SJSA1 (cell line): ENCODE measurements around the gene TRAPPC12. TPM values are rescaled to one million over a fixed set of nuclear protein-coding genes. Genes with fewer than 3 reads are reported as not detected.
A peak's percentile ranks its signal among the peaks of the same experiment; 100 is the strongest.

Experiments used
- DNase-seq, 2 experiments: peaks; one replicate each; pipeline ENCODE4 v3.0.0-alpha.2; 2015 to 2020; ENCODE audit warnings: low spot score in 2 of 2, low read depth in 1 of 2
- H3K27ac ChIP-seq: fragments of 250-450 bp; sonication (Bioruptor Pico); 2 replicates; pipeline ENCODE4 v1.5.1; 2020; ENCODE audit warnings: mild to moderate bottlenecking, moderate library complexity
- H3K27me3 ChIP-seq: fragments of 250-450 bp; sonication (Bioruptor Pico); replicated peaks from 2 replicates; pipeline ENCODE4 v1.5.1; 2020; ENCODE audit warnings: mild to moderate bottlenecking, moderate library complexity
- H3K36me3 ChIP-seq: fragments of 250-450 bp; sonication (Bioruptor Pico); 2 replicates; pipeline ENCODE4 v1.5.1; 2020; ENCODE audit warnings: mild to moderate bottlenecking
- H3K4me1 ChIP-seq: fragments of 250-450 bp; sonication (Bioruptor Pico); replicated peaks from 2 replicates; pipeline ENCODE4 v1.6.1; 2021; ENCODE audit warnings: mild to moderate bottlenecking
- H3K4me3 ChIP-seq: fragments of 250-450 bp; sonication (Bioruptor Pico); 2 replicates; pipeline ENCODE4 v1.5.1; 2020; ENCODE audit warnings: mild to moderate bottlenecking
- H3K9me3 ChIP-seq: fragments of 250-450 bp; sonication (Bioruptor Pico); replicated peaks from 2 replicates; pipeline ENCODE4 v1.5.1; 2020; ENCODE audit warnings: mild to moderate bottlenecking
- total RNA-seq: library from RNA; depleted of rRNA; stranded (reverse); fragments of >200 nt; shearing (Covaris generic); gene quantifications from 2 replicates; pipeline ENCODE4 v1.2.3, GENCODE V29; 2014; rRNA removed

TRAPPC12 gene
- 43.8 and 56.1 TPM in 2 replicates for total RNA-seq

DNA sequence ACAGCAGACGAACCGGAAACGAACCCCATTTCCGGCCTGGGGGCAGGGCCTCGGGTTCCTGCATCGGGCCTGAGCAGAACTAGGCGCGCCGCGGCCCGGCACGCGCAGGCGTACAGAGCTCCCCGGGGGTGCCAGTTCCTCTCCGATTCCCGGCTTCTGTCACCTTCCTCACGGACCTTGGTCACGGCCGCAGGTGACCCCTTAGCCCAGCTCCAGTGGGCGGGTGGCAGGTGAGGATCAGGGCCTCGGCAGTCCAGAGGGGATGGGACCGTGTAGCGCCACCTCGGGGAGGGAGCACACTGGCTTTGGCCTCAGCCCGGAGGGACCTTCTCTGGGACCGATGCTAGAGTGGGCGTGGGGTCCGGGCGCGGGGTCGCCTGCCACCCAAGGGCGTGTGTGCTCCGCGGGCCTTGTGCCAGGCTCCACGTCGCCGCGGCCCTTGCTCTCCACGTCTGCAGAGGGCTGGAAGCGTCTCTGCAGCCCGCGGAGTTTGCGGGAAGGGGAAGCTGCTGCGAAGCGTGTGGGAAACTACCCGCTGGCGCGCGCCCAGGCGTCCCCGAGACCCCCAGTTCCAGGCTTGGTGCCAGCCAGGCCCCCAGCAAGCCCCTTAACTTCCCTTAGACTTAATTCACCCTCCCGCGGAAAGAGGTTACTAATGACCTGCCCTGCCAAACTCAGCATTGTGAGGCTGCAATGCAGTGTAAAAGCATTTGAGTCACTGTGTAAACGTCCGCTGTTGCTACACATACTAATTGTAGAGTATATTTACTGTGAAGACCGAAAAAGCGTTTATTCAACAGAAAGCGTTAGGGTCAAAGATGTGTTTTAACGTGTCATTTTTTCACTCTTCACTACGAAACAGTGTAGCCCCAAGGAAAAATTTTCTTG lies at the start of gene TRAPPC12:
Gene TRAPPC12, plus strand, starts transcription at position 48 of the 888 bp plus-strand sequence. CDS start 7,930 bp downstream, outside the sequence.
- peak within 1 kb of the TSS; percentile 85 for H3K4me3 ChIP-seq
- peaks cover 23% of the 10 kb centered on the region for H3K4me1 ChIP-seq
- peak within 1 kb of the TSS; percentile 70 for H3K27ac ChIP-seq
- H3K27me3 ChIP-seq = no peaks in the 10 kb centered on the region
- H3K36me3 ChIP-seq = peaks cover 34% of the 10 kb centered on the region
- peak; percentile 88 to 90 for DNase-seq
- no peaks in the 10 kb centered on the region for H3K9me3 ChIP-seq

DNA sequence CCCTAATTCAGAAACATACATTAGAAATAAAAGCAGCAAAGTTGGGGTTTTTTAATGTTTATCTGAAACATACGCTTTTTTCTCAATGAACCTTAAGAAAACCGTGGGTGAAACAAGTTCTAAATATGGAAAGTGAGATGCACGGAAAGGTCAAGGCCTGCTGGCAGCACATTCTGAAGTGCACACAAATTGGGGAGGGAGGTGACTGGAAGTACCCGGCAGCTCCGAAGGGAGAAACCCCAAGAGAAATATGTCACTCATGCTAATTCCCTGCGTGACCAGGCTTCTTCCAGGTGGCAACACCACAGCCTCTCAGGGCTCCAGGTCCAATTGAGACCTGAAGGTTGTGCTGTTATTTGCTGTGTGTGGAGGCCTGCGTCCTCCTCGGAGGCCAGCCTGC lies 47.4 kb upstream of the TRAPPC12 start:
- peaks cover 8% of the 10 kb centered on the region for H3K36me3 ChIP-seq
- no peak overlapping the region for H3K27ac ChIP-seq
- H3K27me3 ChIP-seq = no peaks in the 10 kb centered on the region
- no peaks in the 10 kb centered on the region for H3K4me1 ChIP-seq
- H3K9me3 ChIP-seq = no peaks in the 10 kb centered on the region
- no peak overlapping the region for H3K4me3 ChIP-seq
- no peak for DNase-seq

DNA sequence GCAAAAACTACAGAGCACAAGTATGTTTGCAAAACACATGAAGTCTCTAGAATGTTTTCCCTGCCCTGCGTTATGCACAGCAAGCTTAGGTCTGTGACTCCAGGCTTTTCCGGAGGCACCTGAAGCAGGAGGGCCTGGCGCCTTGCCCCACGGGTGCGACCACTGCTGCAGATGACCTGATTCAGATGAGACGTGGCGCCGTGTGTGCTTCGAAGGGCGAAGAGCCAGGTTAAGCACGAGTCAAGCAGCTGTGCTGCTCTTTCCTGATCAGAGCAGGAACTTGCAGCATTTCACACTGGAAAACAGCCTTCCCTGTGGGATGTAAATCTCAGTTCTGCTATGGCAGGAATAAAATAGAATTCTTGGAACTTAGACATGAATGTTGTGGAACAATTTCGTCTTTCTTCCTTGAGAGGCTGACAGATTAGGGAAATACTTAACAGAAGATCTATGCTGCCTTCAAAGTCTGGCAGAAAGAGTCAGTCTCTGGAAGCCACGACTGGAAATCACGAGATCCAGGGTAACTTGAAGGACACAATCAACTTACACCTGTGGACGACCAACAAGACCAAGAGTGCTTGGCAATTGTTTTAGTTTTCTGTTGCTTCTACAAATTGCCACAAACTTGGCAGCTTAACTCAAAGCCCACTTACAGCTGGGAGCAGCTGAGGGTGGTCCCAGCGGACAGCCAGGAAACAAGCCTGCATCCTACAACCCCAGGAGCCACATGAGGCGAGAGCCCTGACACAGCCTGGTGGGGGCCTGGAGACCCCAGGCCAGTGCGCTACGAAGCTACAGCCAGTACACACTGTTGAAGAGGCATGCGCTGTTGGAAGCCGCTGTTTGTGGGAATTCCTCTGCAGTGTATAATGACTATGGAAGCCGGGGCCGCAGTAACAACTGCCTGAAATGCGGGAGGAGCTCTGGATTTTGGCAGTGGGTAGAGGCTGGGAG lies 44.8 kb upstream of the TRAPPC12 start:
- Histone ChIP-seq H3K4me1 (no peaks in the 10 kb centered on the region), H3K36me3 (peaks cover 8% of the 10 kb centered on the region), H3K9me3 (no peaks in the 10 kb centered on the region), H3K27ac (no peak overlapping the region), H3K27me3 (no peaks in the 10 kb centered on the region), H3K4me3 (no peak overlapping the region)
- no peak for DNase-seq

DNA sequence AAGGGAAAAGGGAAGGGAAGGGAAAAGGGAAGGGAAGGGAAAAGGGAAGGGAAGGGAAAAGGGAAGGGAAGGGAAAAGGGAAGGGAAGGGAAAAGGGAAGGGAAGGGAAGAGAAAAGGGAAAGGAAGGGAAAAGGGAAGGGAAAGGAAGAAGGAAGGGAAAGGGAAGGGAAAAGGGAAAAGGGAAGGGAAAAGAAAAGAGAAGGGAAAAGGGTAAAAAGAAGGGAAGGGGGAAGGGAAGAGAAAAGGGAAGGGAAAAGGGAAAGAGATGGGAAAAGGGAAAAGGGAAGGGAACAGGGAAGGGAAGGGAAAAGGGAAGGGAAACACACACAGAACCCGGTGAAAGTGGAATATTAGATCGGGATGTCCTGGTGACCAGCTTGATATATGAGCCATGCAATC lies 42.6 kb upstream of the TRAPPC12 start:
- no peak overlapping the region for H3K4me3 ChIP-seq
- peaks cover 3% of the 10 kb centered on the region; the same call in 1 of the 2 replicates for H3K36me3 ChIP-seq
- no peaks in the 10 kb centered on the region for H3K27me3 ChIP-seq
- DNase-seq = no peak
- H3K4me1 ChIP-seq = no peaks in the 10 kb centered on the region
- no peak overlapping the region for H3K27ac ChIP-seq
- H3K9me3 ChIP-seq = no peaks in the 10 kb centered on the region

DNA sequence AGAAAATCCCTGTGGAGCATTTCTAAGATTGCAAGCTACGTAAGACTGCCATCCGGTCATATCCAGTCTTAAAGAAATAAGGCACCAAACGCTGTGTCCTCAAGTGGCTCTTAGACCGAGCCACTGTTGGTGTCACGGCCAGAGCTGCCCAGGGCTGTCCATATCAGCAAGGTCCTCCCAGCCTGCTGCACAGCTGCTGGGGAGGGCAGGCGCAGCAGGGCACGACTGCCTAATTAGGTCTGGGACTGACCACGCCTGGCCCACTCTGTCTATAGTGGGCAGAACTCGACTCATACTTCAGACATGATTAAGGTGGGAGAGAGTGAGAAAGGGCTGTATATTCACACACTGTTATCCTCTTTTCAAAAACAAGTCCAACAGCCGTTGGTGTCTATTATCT lies 41.2 kb upstream of the TRAPPC12 start:
- no peaks in the 10 kb centered on the region for H3K9me3 ChIP-seq
- H3K4me3 ChIP-seq = no peak overlapping the region
- H3K27ac ChIP-seq = no peak overlapping the region
- no peak for DNase-seq
- no peaks in the 10 kb centered on the region for H3K27me3 ChIP-seq
- no peaks in the 10 kb centered on the region for H3K4me1 ChIP-seq
- no peaks in the 10 kb centered on the region; the same call in 1 of the 2 replicates for H3K36me3 ChIP-seq

DNA sequence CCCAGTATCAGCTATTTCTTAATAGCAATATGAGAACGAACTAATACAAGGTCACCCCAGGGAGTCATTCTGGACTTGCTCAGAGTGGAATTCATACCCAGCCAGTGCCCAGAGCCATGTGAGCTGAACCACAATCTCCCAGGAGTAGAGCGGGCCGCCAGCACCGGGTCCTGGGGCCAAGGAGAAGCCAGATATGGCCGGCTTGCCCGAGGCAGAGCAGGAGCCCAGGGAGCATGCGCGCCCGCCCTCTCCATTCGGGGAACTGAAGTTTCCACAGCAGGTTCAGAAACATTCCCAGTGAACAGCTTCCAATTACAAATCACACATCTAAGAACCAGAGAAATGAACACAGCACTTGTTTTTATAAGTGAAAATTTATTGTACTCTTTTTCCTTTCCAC lies 39.4 kb upstream of the TRAPPC12 start:
- no peak for DNase-seq
- Histone ChIP-seq H3K9me3 (no peaks in the 10 kb centered on the region), H3K27me3 (no peaks in the 10 kb centered on the region)

DNA sequence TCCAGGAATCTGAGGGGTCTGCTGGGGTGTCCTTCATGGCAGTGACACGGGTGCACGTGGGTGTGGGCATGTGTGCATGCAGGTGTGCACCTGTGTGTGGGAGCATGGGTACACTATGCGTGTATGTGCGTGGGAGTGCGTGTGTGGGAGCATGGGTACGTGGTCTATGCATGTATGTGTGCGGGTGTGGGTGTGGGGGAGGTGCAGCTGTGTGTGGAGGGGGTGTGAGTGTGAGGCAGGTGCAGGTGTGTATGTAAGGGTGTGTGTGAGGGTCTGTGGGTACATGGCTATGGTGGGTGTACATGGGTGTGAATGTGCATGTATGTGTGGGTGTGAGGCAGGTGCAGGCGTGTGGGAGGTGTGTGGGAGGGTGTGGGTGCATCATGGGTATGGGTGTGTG lies 38.2 kb upstream of the TRAPPC12 start:
- Histone ChIP-seq H3K4me3 (no peak overlapping the region), H3K36me3 (no peaks in the 10 kb centered on the region)
- no peak for DNase-seq

More for the DNA sequence above, 39.4 kb upstream of the TRAPPC12 start:
- Histone ChIP-seq H3K36me3 (no peaks in the 10 kb centered on the region; the same call in 1 of the 2 replicates), H3K4me1 (no peaks in the 10 kb centered on the region), H3K27ac (no peak overlapping the region), H3K4me3 (no peak overlapping the region)

DNA sequence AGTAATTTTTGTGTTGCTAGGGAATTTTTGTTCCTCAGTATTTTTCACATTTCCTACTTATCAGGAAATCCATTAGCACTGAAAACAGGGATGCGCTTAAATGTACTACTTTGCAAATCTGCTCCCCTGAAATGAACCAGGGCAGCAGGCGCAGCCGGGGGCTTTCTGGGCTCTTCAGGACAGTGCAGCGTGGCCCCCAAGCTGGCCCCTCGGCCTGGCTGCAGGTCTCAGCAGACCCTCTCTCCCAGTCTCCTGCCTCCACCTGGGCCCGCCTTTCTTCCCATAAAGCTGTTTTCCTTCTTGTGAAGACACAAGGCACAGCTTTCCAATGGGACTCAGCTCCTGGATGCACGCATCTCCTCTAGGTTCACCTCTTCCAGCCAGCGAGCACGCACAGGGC lies 37.2 kb upstream of the TRAPPC12 start:
- no peak overlapping the region for H3K4me3 ChIP-seq
- DNase-seq = no peak
- no peaks in the 10 kb centered on the region for H3K9me3 ChIP-seq
- no peak overlapping the region for H3K27ac ChIP-seq
- H3K36me3 ChIP-seq = no peaks in the 10 kb centered on the region
- H3K27me3 ChIP-seq = no peaks in the 10 kb centered on the region
- no peaks in the 10 kb centered on the region for H3K4me1 ChIP-seq

More for the DNA sequence above, 38.2 kb upstream of the TRAPPC12 start:
- H3K27me3 ChIP-seq = no peaks in the 10 kb centered on the region
- H3K27ac ChIP-seq = no peak overlapping the region
- no peaks in the 10 kb centered on the region for H3K4me1 ChIP-seq
- H3K9me3 ChIP-seq = no peaks in the 10 kb centered on the region

DNA sequence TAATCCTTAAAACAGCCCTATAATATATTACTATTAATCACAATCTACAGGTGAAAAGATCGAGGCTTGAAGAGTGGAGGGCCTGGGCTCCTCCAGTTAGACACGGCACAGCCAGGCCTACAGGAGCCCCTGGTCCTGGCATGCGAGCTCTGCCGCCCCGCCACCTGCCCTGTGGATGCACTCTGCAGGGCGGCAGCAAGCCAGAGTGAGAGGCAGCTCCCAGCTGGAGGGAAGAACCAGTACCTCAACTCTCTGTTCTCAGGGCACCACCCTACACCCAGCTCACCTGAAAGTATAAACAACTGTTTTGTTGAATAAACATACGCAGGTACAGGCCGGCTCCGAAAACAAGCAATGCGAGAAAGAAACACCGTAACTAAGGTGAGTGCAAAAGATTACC lies 36.5 kb upstream of the TRAPPC12 start:
- Histone ChIP-seq H3K4me1 (no peaks in the 10 kb centered on the region), H3K27ac (no peak overlapping the region), H3K9me3 (no peaks in the 10 kb centered on the region), H3K36me3 (no peaks in the 10 kb centered on the region), H3K4me3 (no peak overlapping the region), H3K27me3 (no peaks in the 10 kb centered on the region)
- no peak for DNase-seq

DNA sequence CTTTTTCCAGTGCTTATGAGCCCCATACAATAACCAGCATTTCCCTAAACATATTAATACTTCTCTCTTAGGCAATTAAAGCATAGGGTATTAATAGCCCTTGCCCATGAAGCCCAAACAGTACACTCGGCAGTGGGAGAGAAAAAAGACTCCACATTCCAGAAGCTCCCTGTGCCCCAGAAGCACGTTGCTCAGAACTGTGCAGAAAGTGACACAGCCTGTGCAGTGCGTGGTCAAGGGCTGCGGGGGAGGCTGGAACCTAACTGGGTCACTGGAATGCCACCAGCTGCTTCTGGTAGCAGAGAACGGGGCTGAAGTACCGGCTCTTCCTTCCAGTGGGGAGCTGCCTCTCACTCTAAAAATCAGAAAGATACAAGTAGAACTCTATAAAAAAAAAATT lies 34.6 kb upstream of the TRAPPC12 start:
- Histone ChIP-seq H3K36me3 (no peaks in the 10 kb centered on the region), H3K27me3 (no peaks in the 10 kb centered on the region), H3K4me1 (no peaks in the 10 kb centered on the region), H3K4me3 (no peak overlapping the region), H3K27ac (no peak overlapping the region), H3K9me3 (no peaks in the 10 kb centered on the region)
- DNase-seq = no peak

DNA sequence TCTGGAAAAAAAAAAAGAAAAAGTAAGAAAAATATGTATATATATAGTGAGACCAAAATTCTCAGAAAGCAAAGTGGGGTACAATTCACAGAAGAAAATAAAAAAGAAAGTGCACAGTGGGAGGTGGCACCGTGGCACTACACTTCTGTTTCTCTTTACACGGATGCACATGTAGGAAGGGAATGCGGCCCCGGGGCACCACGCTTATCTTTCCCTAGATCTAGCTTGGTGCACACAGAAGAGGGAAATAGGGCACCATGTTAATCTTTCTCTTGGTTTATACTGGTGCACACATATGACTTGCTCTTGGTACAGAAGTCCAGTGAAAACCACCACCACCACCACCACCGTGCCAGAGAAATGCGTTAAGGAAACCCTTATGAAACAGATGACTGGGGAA lies 33.9 kb upstream of the TRAPPC12 start:
- no peak for DNase-seq
- Histone ChIP-seq H3K4me1 (no peaks in the 10 kb centered on the region), H3K27ac (no peak overlapping the region), H3K4me3 (no peak overlapping the region), H3K9me3 (no peaks in the 10 kb centered on the region), H3K27me3 (no peaks in the 10 kb centered on the region), H3K36me3 (peaks cover 2% of the 10 kb centered on the region; the same call in 1 of the 2 replicates)

DNA sequence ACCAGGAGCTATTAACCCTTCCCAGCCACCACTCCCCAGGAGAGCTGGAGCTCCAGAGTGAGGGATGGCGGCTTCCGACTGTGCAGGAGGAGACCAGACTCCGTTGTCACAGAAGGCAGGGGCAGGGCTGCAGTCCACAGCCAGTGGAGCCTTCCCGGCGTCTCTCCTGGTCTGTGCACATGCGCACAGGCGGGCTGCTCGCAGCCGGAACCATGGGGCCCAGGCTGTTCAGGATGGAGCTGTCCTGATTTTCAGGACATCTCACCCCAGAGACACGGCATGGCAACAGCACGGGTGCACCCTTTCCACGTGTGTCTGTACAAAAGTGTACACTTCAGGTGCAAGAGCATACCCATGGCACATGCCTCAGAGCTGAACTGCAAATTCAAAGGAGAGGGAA lies 30.7 kb upstream of the TRAPPC12 start:
- Histone ChIP-seq H3K9me3 (no peaks in the 10 kb centered on the region), H3K27me3 (no peaks in the 10 kb centered on the region), H3K27ac (no peak overlapping the region), H3K36me3 (peaks cover 15% of the 10 kb centered on the region), H3K4me1 (no peaks in the 10 kb centered on the region), H3K4me3 (no peak overlapping the region)
- DNase-seq = no peak

DNA sequence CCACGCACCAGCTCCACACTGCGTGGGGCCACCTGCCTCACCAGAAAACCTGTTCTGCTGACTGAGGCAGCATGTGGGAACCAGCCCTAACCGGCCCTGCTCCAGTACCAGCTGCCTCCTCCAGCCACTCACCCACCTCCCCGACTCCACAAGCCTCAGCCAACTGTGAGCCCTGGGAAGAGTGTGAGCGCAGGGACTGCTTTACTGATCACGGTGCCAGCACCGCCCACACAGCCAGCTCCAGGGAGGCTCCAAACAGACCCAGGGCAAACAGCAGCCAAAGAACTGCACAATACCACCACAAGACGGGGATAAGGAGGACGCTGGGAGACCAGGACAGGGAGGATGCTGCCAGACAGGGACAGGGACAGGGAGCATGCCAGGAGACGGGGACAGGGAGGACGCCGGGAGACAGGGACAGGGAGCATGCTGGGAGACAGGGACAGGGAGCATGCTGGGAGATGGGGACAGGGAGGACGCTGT lies 30.2 kb upstream of the TRAPPC12 start:
- no peak for DNase-seq

More for the DNA sequence above, 30.2 kb upstream of the TRAPPC12 start:
- Histone ChIP-seq H3K4me3 (no peak overlapping the region), H3K27me3 (no peaks in the 10 kb centered on the region), H3K9me3 (no peaks in the 10 kb centered on the region), H3K4me1 (no peaks in the 10 kb centered on the region), H3K36me3 (peaks cover 17% of the 10 kb centered on the region), H3K27ac (no peak overlapping the region)
